ENCODE data around the gene RNF146. TPM values are rescaled to one million over a fixed set of nuclear protein-coding genes. Genes with fewer than 3 reads are reported as not detected.

The RNF146 gene
- total and polyA plus RNA-seq, 4 experiments from 2014 or later: 12.8 to 39.9 (median 27.3) TPM

Other genes starting within 250 kb of the RNF146 start
- gene RSPO3, start 148.2 kb upstream of the RNF146 start, total RNA-seq: not detected
- gene RSPO3, start 148.2 kb upstream of the RNF146 start, polyA plus RNA-seq: not detected
- gene ECHDC1, start 76.7 kb downstream of the RNF146 start, total RNA-seq: 10 to 100 TPM; 35.5 to 39.3 TPM
- 10 to 100 TPM; 58.7 to 68.0 TPM for gene ECHDC1, start 76.7 kb downstream of the RNF146 start, polyA plus RNA-seq
- gene KIAA0408, start 192.5 kb downstream of the RNF146 start, total RNA-seq: 1 to 10 TPM; 6.8 to 6.9 TPM
- gene KIAA0408, start 192.5 kb downstream of the RNF146 start, polyA plus RNA-seq: 1 to 10 TPM in 1 of 2 donors, not detected in 1; 1.8 TPM